Activated T-helper 1 cell treated with anti-CD3 and anti-CD28 coated beads, Interleukin-12 subunit alpha, Interleukin-12 subunit beta, Interleukin-2, Interleukin-4 antibody, amounts not matched to agents 30 ng/mL and 10 ng/mL and 1 ng/mL, durations not matched to agents 14 hours and 24 hours and 36 hours (primary cell): Measurements from ENCODE around the gene AGPAT3. TPM values are rescaled to one million over a fixed set of nuclear protein-coding genes. Genes with fewer than 3 reads are reported as not detected.
A peak's percentile ranks its signal among the peaks of the same experiment; 100 is the strongest.

Experiments used
- DNase-seq: peaks from one replicate; pipeline ENCODE4 v3.0.0; 2021; ENCODE audit warnings: low spot score
- H3K27ac Mint-ChIP-seq: one replicate; pipeline ENCODE4 v1.8.0; 2021; ENCODE audit warnings: mild to moderate bottlenecking, mixed read lengths
- H3K27me3 Mint-ChIP-seq: one replicate; pipeline ENCODE4 v1.8.0; 2022; ENCODE audit warnings: mild to moderate bottlenecking, moderate library complexity, mixed read lengths; ENCODE audit not compliant: insufficient read depth
- H3K36me3 Mint-ChIP-seq: one replicate; pipeline ENCODE4 v1.8.0; 2021; ENCODE audit warnings: low read depth, mixed read lengths
- H3K4me1 Mint-ChIP-seq: one replicate; pipeline ENCODE4 v1.8.0; 2021; ENCODE audit warnings: low read depth, mixed read lengths
- H3K4me3 Mint-ChIP-seq: one replicate; pipeline ENCODE4 v1.8.0; 2021; ENCODE audit warnings: mild to moderate bottlenecking, moderate library complexity, mixed read lengths
- H3K9me3 Mint-ChIP-seq: one replicate; pipeline ENCODE4 v1.8.0; 2021; ENCODE audit warnings: mixed read lengths
- intact Hi-C: fragments of 100-400 bp; cut with micrococcal nuclease; formaldehyde crosslinking; loops from one replicate; pipeline ENCODE4 v1.15.1; 2024
- total RNA-seq: library from RNA; stranded (reverse); gene quantifications from 2 replicates; pipeline ENCODE4 v1.2.3, GENCODE V29; 2022

AGPAT3 gene
- total RNA-seq, 1 donor from 2014 or later = 127 TPM

DNA sequence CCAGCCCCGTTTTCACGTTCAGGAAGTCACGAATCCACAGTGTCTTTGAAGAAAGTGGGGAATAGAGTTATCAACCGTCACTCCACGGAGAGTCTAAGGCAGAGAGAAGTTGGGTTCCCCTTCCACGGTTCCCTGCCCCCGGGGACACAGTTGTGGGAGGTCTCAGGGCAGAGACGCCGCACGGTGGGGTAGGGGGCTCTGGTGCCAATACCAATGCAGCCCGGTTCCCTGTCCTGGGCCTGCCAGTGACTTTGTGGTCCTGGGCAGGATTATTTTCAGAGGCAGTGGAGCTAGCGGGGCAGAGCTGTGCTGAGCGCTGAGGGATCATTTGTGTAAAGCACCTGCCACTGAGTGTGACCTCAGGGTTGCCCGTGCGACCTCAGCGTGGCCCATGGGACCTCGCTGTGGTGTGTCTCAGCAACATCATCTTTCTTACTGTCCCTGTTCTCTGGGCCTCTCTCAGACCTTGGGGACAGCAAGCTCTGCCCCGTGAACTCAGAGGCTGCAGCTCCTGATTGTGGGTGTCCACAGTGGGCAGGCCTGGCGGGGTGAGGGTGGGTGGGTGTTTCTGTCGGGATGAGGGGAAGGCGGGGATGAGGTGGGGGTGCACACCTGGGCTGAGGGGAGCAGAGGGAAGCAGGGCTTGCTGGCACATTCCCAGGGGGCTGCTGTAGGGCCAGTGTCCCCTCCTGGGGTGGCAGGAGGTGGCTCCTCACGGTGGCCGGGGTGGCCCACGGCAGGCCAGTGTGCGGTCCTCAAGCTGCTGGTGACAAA, 65.2 kb downstream of the AGPAT3 start:
- H3K4me3 Mint-ChIP-seq = no peak overlapping the region
- H3K27me3 Mint-ChIP-seq = no peaks in the 10 kb centered on the region
- intact Hi-C loops = no loop called here
- H3K4me1 Mint-ChIP-seq = no peaks in the 10 kb centered on the region
- no peak for DNase-seq
- no peak overlapping the region for H3K27ac Mint-ChIP-seq
- H3K9me3 Mint-ChIP-seq = no peaks in the 10 kb centered on the region
- H3K36me3 Mint-ChIP-seq = peaks cover 12% of the 10 kb centered on the region

DNA sequence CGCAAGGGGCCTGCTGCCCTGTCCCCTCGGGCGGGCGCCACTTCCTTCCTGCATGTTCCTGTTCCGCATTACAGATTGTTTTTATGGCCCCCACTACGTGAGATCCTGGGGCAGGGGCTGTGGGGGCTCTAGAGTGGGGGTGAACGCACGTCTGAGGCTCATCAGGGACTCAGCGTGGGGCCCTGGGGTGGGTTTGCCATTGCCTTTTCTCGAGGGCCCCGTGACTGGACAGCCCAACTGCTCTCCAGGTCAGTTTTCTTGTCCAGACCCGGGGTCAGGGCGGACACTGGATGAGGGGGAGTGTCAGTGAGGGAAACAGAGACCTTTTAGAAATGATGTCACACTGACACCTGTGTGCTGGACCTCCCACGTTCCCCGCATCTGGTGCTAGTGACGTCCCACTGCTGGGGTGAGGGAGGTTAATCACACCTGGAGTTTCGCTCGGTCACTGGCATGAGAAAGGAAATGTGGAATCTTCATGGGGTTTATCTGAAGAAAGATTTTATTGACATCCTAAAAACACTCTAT, 65.9 kb downstream of the AGPAT3 start:
- H3K36me3 Mint-ChIP-seq = peaks cover 10% of the 10 kb centered on the region
- H3K27me3 Mint-ChIP-seq = no peaks in the 10 kb centered on the region
- H3K27ac Mint-ChIP-seq = no peak overlapping the region
- no peak overlapping the region for H3K4me3 Mint-ChIP-seq
- no peak for DNase-seq
- intact Hi-C loops = no loop called here
- no peaks in the 10 kb centered on the region for H3K9me3 Mint-ChIP-seq
- H3K4me1 Mint-ChIP-seq = no peaks in the 10 kb centered on the region

DNA sequence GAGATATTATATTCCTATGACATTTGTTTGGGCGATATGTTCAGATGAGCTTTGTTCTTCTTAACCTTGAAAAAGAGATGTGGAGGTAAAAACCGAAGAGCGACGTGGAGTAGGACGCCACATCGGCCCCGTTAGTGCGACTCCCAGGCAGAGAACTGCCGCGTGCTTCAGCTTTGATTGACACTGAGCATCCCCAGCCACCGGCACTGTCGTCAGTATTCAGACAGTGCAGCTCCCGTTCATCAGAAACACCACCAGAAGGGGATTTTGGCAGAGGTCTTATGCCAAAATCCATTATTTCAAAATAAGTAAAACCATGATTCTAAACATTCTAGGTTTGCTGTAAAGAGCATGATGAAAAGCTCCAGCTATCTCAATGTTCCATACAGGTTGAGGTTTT, 66.5 kb downstream of the AGPAT3 start:
- Mint-ChIP-seq H3K27ac (no peak overlapping the region), H3K4me3 (no peak overlapping the region), H3K4me1 (no peaks in the 10 kb centered on the region), H3K9me3 (no peaks in the 10 kb centered on the region), H3K36me3 (peaks cover 10% of the 10 kb centered on the region), H3K27me3 (no peaks in the 10 kb centered on the region)
- intact Hi-C loops = no loop called here
- no peak for DNase-seq

DNA sequence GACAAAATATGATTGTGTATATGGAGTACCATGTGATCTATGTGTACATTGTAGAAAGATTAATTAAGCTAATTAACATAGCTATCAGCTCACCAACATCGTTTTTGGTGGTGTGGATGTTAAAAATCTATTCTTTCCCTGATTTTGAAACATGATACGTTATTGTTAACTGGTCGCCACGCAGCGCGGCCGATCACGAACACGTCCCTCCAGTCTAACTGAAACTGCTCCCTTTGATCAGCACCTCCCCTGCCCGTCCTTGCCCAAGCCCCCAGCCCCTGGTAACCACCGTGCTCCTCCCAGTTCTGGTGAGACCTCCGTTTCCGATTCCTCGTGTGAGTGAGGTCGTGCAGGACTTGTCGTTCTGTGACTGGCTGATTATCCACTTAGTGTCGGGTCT, 67.0 kb downstream of the AGPAT3 start:
- intact Hi-C loops = no loop called here
- no peak overlapping the region for H3K27ac Mint-ChIP-seq

DNA sequence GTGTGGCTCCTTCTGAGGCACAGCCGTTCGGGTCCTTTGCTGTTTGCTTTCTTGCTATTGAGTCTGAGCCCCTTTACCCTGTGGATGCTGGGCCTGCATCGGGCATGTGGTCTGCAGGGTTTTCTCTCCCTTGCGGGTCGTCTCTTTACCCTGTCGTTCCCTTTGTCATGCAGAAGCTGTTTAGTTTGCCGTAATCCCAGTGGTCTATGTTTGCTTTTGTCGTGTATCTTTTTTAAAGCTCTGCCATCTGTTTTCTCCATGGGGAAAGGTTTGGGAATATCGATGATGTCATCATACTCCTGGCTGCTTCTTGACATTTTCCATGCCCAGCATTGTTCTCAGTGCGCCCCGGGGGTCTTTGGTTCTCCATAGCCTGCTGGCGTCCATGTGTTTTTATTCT, 68.2 kb downstream of the AGPAT3 start:
- no peak for DNase-seq
- Mint-ChIP-seq H3K9me3 (no peaks in the 10 kb centered on the region), H3K4me3 (no peak overlapping the region), H3K36me3 (peaks cover 12% of the 10 kb centered on the region), H3K27ac (peak overlapping the region; percentile 44), H3K27me3 (no peaks in the 10 kb centered on the region), H3K4me1 (peaks cover 8% of the 10 kb centered on the region)
- intact Hi-C loops = no loop called here

More for the DNA sequence above, 67.0 kb downstream of the AGPAT3 start:
- Mint-ChIP-seq H3K4me3 (no peak overlapping the region), H3K36me3 (peaks cover 10% of the 10 kb centered on the region), H3K27me3 (no peaks in the 10 kb centered on the region), H3K4me1 (no peaks in the 10 kb centered on the region), H3K9me3 (no peaks in the 10 kb centered on the region)
- no peak for DNase-seq

DNA sequence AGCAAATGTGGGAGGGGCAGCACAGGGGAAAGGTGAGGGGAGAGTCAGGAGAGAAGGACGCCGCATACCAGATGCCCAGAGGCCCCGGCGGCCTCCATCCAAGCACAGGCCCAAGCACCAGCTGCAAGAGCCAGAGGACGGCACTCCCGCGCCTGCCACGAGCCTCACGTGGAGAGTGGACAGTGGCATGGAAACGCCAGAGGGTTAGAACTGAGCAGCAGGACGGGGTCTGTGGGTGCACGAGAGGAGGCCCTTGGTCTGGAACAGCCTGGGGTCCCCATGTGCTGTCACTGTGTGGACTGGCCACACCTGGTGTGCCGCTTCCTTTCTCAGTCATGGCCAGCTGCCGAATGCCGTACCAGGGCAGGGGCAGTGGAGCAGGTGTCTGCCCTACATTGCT, 68.7 kb downstream of the AGPAT3 start:
- Mint-ChIP-seq H3K27ac (no peak overlapping the region), H3K27me3 (no peaks in the 10 kb centered on the region), H3K4me1 (peaks cover 13% of the 10 kb centered on the region), H3K4me3 (no peak overlapping the region), H3K9me3 (no peaks in the 10 kb centered on the region), H3K36me3 (peaks cover 12% of the 10 kb centered on the region)
- DNase-seq = no peak
- intact Hi-C loops = no loop called here

DNA sequence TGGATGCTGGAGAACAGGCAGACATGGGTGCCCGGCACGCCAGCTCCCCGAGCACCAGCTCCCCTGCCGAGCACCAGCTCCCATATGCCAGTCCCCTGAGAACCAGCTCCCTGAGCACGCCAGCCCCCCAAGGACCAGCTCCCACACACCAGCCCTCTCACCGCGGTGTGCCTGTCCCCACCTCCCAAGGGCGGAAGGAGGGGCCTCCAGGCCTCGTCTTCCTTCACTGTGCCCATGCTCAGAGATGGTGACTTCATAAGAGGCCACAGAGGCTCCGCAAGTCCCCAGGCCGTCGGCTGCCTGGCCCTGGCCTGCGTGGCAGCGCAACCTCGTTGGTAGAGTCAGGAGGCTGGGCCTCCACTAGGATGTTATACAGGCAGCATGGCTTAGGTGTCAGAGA, 69.1 kb downstream of the AGPAT3 start:
- intact Hi-C loops = no loop called here
- H3K27ac Mint-ChIP-seq = no peak overlapping the region

DNA sequence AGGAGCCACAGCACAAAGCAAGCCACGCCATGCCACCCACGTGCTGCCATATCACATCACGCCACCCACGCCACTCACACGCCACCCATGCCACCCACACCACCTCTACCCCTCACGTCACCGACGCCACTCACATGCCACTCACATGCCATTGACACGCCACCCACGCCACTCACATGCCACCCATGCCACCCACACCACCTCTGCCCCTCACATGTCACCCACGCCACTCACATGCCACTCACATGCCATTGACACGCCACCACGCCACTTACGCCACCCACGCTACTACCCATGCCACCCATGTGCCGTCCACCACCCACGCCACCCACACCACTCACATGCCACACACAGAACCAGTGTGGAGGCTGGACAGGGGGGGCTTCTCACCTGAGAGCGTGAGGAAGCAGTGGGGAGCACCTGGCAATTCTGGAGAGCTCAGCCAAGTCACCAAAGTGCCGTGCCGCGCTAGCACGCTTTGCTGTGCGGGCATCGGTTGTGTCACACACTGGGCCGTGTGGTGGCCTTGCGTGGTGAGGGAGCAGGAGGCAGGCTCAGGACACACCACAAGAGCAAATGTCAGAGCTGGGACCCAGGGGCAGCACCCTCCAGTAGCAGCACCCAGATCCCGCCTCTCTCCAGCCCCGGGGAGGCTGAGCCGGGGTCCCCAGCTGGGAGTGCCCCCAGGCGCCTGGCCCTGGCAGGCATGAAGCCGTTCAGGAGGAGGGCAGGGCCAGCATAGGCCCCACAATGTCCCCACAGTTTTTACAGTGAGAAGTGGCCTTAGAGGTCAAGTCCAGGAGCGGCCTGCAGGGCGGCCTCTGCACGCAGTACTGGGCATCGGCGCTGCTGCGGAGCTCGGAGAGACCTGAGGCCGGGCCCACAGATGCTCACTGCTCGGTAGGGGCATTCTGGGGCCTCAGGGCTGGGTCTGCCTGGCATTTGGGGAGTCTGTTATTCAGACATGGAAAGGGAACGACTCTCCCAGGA, 70.0 kb downstream of the AGPAT3 start:
- Mint-ChIP-seq H3K4me3 (no peak overlapping the region), H3K27me3 (no peaks in the 10 kb centered on the region), H3K27ac (no peak overlapping the region), H3K9me3 (no peaks in the 10 kb centered on the region), H3K36me3 (peaks cover 15% of the 10 kb centered on the region), H3K4me1 (peaks cover 20% of the 10 kb centered on the region)
- no peak for DNase-seq
- intact Hi-C loops = no loop called here

More for the DNA sequence above, 69.1 kb downstream of the AGPAT3 start:
- Mint-ChIP-seq H3K4me1 (peaks cover 17% of the 10 kb centered on the region), H3K27me3 (no peaks in the 10 kb centered on the region), H3K4me3 (no peak overlapping the region), H3K9me3 (no peaks in the 10 kb centered on the region), H3K36me3 (peaks cover 12% of the 10 kb centered on the region)
- no peak for DNase-seq

DNA sequence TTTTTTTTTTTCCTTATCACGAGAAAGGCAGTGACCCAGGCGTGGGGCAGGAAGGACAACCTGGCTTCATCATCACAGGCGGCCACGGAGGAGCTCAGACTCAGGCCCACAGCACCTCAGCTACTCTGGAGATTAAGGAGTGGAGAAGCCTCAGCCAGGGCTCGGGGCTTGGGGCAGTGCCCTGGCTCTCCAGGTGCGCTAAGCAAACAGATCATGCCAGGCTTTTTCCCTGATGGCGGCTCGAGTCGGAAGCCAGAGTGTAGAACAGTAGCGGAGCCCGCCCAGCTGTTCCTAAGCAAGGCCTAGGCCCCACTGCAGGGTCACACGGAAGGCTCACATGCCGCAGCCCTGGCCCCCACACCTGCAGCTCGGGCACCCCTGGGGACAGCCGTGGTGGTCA, 70.7 kb downstream of the AGPAT3 start:
- no peak overlapping the region for H3K27ac Mint-ChIP-seq
- H3K4me1 Mint-ChIP-seq = peaks cover 20% of the 10 kb centered on the region
- no peaks in the 10 kb centered on the region for H3K27me3 Mint-ChIP-seq
- H3K4me3 Mint-ChIP-seq = no peak overlapping the region
- intact Hi-C loops = no loop called here
- DNase-seq = no peak
- H3K9me3 Mint-ChIP-seq = no peaks in the 10 kb centered on the region
- H3K36me3 Mint-ChIP-seq = peaks cover 15% of the 10 kb centered on the region

DNA sequence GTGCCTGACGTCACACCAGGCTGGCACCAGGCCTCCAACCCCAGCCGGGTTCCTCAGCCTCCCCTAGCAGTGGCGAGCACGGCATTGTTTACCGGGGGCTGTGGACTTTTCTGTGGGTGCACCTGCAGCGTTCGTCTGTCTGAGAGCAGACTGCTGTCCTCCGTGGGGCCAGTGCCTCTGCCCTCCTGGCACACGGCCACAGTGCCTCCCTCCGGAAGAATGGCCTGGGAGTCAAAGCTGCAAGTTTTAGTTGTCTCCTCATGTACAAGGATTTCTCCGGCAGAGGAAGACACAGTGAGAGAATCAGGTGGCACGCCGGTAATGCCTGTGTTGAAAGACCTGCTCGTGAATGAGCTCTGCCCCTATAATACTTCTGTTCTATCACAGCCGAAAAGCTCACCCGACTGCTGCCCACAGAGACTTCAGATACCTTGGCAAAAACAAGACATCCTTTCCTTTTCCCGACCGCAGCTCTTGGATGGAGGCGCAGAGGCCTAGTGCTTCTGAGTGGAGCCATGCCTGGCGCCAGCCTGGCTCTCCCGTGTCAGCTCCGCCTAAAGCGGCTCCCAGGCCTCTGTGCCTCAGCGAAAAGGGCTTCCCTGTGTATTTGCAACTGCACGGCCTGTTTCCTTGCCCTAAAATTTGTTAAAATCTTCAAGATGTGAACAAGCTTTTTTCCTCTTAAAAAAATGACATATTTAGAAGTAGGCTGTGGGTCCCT, 71.4 kb downstream of the AGPAT3 start:
- DNase-seq = no peak
- peaks cover 12% of the 10 kb centered on the region for H3K36me3 Mint-ChIP-seq
- intact Hi-C loops = no loop called here

DNA sequence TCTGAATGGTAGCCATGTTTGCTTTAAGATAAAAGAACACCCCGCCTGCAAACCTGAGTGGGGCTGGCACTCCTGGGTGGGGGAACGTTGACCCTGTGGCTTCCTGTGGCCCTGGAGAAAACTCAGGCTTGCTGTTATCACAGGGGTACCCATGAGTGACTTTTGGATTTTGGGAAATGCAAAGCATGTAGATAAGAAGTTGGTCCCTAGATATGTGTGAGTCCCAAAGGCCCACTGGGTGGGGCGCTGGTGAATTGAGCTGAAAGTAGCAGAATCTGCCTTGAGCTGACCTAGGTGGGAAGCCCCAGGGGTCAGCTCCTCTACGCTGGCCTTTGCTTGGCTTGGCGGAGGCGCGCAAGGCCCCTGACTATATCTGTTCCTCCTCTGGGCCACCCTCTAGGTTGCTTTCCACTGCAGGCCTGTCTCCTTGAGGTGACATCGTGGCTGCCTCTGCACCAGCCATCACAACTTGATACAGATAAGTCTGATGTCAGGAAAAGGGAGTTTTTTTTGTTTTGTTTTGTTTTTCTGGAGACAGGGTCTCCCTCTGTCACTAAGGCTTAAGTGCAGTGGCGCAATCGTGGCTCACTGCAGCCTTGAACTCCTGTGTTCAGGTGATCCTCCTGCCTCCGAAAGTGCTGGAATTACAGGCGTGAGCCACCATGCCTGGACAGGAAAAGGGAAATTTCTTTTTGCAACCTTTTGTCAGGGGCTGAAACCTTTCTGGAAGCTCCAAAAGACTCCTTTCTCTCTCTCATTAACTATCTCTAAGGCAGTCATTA, 72.2 kb downstream of the AGPAT3 start:
- Mint-ChIP-seq H3K27ac (no peak overlapping the region), H3K9me3 (no peaks in the 10 kb centered on the region), H3K27me3 (no peaks in the 10 kb centered on the region), H3K4me1 (peaks cover 20% of the 10 kb centered on the region), H3K4me3 (no peak overlapping the region), H3K36me3 (peaks cover 11% of the 10 kb centered on the region)
- DNase-seq = no peak
- intact Hi-C loops = no loop called here

More for the DNA sequence above, 71.4 kb downstream of the AGPAT3 start:
- Mint-ChIP-seq H3K27me3 (no peaks in the 10 kb centered on the region), H3K27ac (no peak overlapping the region), H3K4me3 (no peak overlapping the region), H3K4me1 (peaks cover 20% of the 10 kb centered on the region), H3K9me3 (no peaks in the 10 kb centered on the region)

DNA sequence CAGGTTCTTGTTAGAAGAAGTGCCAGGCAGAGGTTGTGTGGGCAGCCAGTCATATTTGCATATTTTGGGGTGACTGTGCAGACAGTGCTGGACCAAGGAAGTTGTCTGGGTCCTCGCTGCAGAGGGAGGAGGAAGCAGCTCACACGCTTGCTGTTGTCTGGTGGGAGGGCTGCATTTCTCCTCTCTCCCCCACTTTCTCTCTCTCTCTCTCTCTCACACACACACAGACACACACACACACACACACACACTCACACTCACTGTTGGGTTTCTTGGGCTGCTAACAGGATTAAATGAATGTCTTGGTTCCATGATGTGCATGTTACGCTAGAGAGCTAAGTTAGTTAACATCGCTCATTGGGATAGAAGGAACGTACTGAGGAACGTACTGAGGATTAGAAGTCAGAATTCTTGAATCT, 72.9 kb downstream of the AGPAT3 start:
- H3K36me3 Mint-ChIP-seq = peaks cover 11% of the 10 kb centered on the region
- peak overlapping the region; percentile 7 for H3K4me3 Mint-ChIP-seq
- no peaks in the 10 kb centered on the region for H3K27me3 Mint-ChIP-seq
- no peak overlapping the region for H3K27ac Mint-ChIP-seq
- H3K9me3 Mint-ChIP-seq = no peaks in the 10 kb centered on the region
- H3K4me1 Mint-ChIP-seq = peaks cover 20% of the 10 kb centered on the region
- DNase-seq = no peak
- intact Hi-C loops = loop anchor here (2.0 kb wide), 3 partner anchors 21 to 73 kb away; partner anchors contain the start of gene AGPAT3
